Measurements from ENCODE around the gene PGM1.

PGM1 gene

GRCh38 chr1:63642901-63643300 is 49.7 kb downstream of the PGM1 start:
- no peaks in the 10 kb centered on the region for H3K27me3 ChIP-seq (ENCODE audit: control insufficient read depth, insufficient read depth, low read length)
- no peaks in the 10 kb centered on the region for H3K4me1 ChIP-seq (ENCODE audit: control insufficient read depth, insufficient read depth, low read length)
- no peak overlapping the region for H3K9ac ChIP-seq (ENCODE audit: low read depth, low read length)
- H3K9me3 ChIP-seq (ENCODE audit: control insufficient read depth, insufficient read depth, low read length), result no peaks in the 10 kb centered on the region
- no peak overlapping the region for H3K27ac ChIP-seq (ENCODE audit: low read depth, low read length)
- H3K36me3 ChIP-seq (ENCODE audit: control insufficient read depth, insufficient read depth, low read length), result peaks cover 22% of the 10 kb centered on the region
- H3K4me3 ChIP-seq (ENCODE audit: low read depth, low read length), result no peak overlapping the region

- Histone ChIP-seq H3K4me1 (ENCODE audit: control insufficient read depth, insufficient read depth, low read length) (no peaks in the 10 kb centered on the region), H3K27me3 (ENCODE audit: control insufficient read depth, insufficient read depth, low read length) (no peaks in the 10 kb centered on the region), H3K36me3 (ENCODE audit: control insufficient read depth, insufficient read depth, low read length) (peaks cover 24% of the 10 kb centered on the region), H3K27ac (ENCODE audit: low read depth, low read length) (no peak overlapping the region), H3K4me3 (ENCODE audit: low read depth, low read length) (no peak overlapping the region), H3K9me3 (ENCODE audit: control insufficient read depth, insufficient read depth, low read length) (no peaks in the 10 kb centered on the region), H3K9ac (ENCODE audit: low read depth, low read length) (no peak overlapping the region)
These were observed 50.3 kb downstream of the PGM1 start for GRCh38 chr1:63643517-63643916.

GRCh38 chr1:63643926-63644325 is 50.7 kb downstream of the PGM1 start:
- peaks cover 23% of the 10 kb centered on the region for H3K36me3 ChIP-seq (ENCODE audit: control insufficient read depth, insufficient read depth, low read length)
- H3K4me3 ChIP-seq (ENCODE audit: low read depth, low read length), result no peak overlapping the region
- H3K27me3 ChIP-seq (ENCODE audit: control insufficient read depth, insufficient read depth, low read length), result no peaks in the 10 kb centered on the region
- H3K9ac ChIP-seq (ENCODE audit: low read depth, low read length), result no peak overlapping the region
- H3K27ac ChIP-seq (ENCODE audit: low read depth, low read length), result no peak overlapping the region
- H3K4me1 ChIP-seq (ENCODE audit: control insufficient read depth, insufficient read depth, low read length), result no peaks in the 10 kb centered on the region
- H3K9me3 ChIP-seq (ENCODE audit: control insufficient read depth, insufficient read depth, low read length), result no peaks in the 10 kb centered on the region

DNA sequence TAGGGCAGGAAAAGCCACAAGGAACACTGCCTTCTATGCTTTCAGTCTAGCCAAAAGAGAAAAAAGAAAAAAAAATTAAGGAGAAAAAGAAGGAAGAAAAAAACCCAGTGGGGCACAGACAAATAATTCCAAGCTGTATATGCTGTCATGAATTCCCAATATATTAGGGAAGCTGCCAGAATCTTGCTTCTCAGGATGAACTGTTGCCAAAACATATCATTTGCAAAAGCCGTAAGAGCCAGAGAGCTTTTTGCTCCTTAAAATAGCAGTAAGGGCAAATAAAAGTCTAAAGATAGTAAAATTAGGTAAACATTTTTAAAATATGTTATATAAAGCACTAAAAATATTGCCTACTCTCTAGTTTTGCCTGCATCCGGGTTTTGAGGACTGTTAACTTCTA is 52.1 kb downstream of the PGM1 start:
- Histone ChIP-seq H3K27ac (ENCODE audit: low read depth, low read length) (no peak overlapping the region), H3K4me1 (ENCODE audit: control insufficient read depth, insufficient read depth, low read length) (no peaks in the 10 kb centered on the region), H3K27me3 (ENCODE audit: control insufficient read depth, insufficient read depth, low read length) (no peaks in the 10 kb centered on the region), H3K36me3 (ENCODE audit: control insufficient read depth, insufficient read depth, low read length) (peaks cover 12% of the 10 kb centered on the region), H3K9me3 (ENCODE audit: control insufficient read depth, insufficient read depth, low read length) (no peaks in the 10 kb centered on the region), H3K9ac (ENCODE audit: low read depth, low read length) (no peak overlapping the region), H3K4me3 (ENCODE audit: low read depth, low read length) (no peak overlapping the region)

DNA sequence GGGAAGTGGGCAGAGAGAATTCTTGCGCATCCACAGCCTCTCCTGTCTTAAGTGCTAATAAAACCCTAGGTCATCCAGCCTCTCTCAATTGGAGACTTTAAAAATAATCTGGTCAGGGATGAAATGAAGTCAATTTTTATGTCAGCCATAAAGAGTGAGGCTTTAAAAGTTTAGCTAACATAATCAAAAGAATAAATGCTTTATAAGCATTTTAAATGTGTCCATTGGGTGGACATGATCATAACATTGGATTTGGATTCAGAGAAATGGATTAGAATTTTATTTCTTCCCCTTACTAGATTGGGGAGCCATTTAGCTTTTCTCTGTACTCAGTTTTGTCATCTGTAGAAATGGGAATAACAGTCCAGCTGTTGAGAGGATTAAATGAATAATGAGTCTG is 55.5 kb downstream of the PGM1 start:
- Histone ChIP-seq H3K9ac (ENCODE audit: low read depth, low read length) (no peak overlapping the region), H3K4me1 (ENCODE audit: control insufficient read depth, insufficient read depth, low read length) (no peaks in the 10 kb centered on the region), H3K9me3 (ENCODE audit: control insufficient read depth, insufficient read depth, low read length) (no peaks in the 10 kb centered on the region), H3K4me3 (ENCODE audit: low read depth, low read length) (no peak overlapping the region), H3K27me3 (ENCODE audit: control insufficient read depth, insufficient read depth, low read length) (no peaks in the 10 kb centered on the region), H3K36me3 (ENCODE audit: control insufficient read depth, insufficient read depth, low read length) (peaks cover 10% of the 10 kb centered on the region), H3K27ac (ENCODE audit: low read depth, low read length) (no peak overlapping the region)

- H3K4me3 ChIP-seq (ENCODE audit: low read depth, low read length), result no peak overlapping the region
- no peaks in the 10 kb centered on the region for H3K27me3 ChIP-seq (ENCODE audit: control insufficient read depth, insufficient read depth, low read length)
- no peaks in the 10 kb centered on the region for H3K4me1 ChIP-seq (ENCODE audit: control insufficient read depth, insufficient read depth, low read length)
- no peak overlapping the region for H3K27ac ChIP-seq (ENCODE audit: low read depth, low read length)
- peaks cover 10% of the 10 kb centered on the region for H3K36me3 ChIP-seq (ENCODE audit: control insufficient read depth, insufficient read depth, low read length)
- no peak overlapping the region for H3K9ac ChIP-seq (ENCODE audit: low read depth, low read length)
- H3K9me3 ChIP-seq (ENCODE audit: control insufficient read depth, insufficient read depth, low read length), result no peaks in the 10 kb centered on the region
These were observed 58.0 kb downstream of the PGM1 start for GRCh38 chr1:63651161-63651701.

GRCh38 chr1:63653976-63654375 is 60.8 kb downstream of the PGM1 start:
- Histone ChIP-seq H3K9me3 (ENCODE audit: control insufficient read depth, insufficient read depth, low read length) (no peaks in the 10 kb centered on the region), H3K36me3 (ENCODE audit: control insufficient read depth, insufficient read depth, low read length) (peaks cover 4% of the 10 kb centered on the region; the same call in 1 of the 2 replicates), H3K27ac (ENCODE audit: low read depth, low read length) (no peak overlapping the region), H3K4me1 (ENCODE audit: control insufficient read depth, insufficient read depth, low read length) (no peaks in the 10 kb centered on the region), H3K9ac (ENCODE audit: low read depth, low read length) (no peak overlapping the region), H3K27me3 (ENCODE audit: control insufficient read depth, insufficient read depth, low read length) (no peaks in the 10 kb centered on the region), H3K4me3 (ENCODE audit: low read depth, low read length) (no peak overlapping the region)

- H3K9ac ChIP-seq (ENCODE audit: low read depth, low read length), result no peak overlapping the region
- H3K4me3 ChIP-seq (ENCODE audit: low read depth, low read length), result no peak overlapping the region
- no peaks in the 10 kb centered on the region for H3K9me3 ChIP-seq (ENCODE audit: control insufficient read depth, insufficient read depth, low read length)
- no peak overlapping the region for H3K27ac ChIP-seq (ENCODE audit: low read depth, low read length)
- no peaks in the 10 kb centered on the region for H3K36me3 ChIP-seq (ENCODE audit: control insufficient read depth, insufficient read depth, low read length)
- 0 out of 2 replicates have a peak, but pooled peaks cover 10% of the 10 kb centered on the region for H3K4me1 ChIP-seq (ENCODE audit: control insufficient read depth, insufficient read depth, low read length)
- H3K27me3 ChIP-seq (ENCODE audit: control insufficient read depth, insufficient read depth, low read length), result no peaks in the 10 kb centered on the region
These were observed 66.2 kb downstream of the PGM1 start for GRCh38 chr1:63659448-63659847.

GRCh38 chr1:63662056-63662836 is 69.0 kb downstream of the PGM1 start:
- no peak overlapping the region for H3K4me3 ChIP-seq (ENCODE audit: low read depth, low read length)
- no peaks in the 10 kb centered on the region for H3K9me3 ChIP-seq (ENCODE audit: control insufficient read depth, insufficient read depth, low read length)
- H3K36me3 ChIP-seq (ENCODE audit: control insufficient read depth, insufficient read depth, low read length), result no peaks in the 10 kb centered on the region
- no peak overlapping the region for H3K9ac ChIP-seq (ENCODE audit: low read depth, low read length)
- 0 out of 2 replicates have a peak, but pooled peaks cover 18% of the 10 kb centered on the region for H3K4me1 ChIP-seq (ENCODE audit: control insufficient read depth, insufficient read depth, low read length)
- H3K27me3 ChIP-seq (ENCODE audit: control insufficient read depth, insufficient read depth, low read length), result no peaks in the 10 kb centered on the region
- H3K27ac ChIP-seq (ENCODE audit: low read depth, low read length), result peak overlapping the region; percentile 86

- Histone ChIP-seq H3K4me3 (ENCODE audit: low read depth, low read length) (no peak overlapping the region), H3K4me1 (ENCODE audit: control insufficient read depth, insufficient read depth, low read length) (0 out of 2 replicates have a peak, but pooled peaks cover 18% of the 10 kb centered on the region)
These were observed 69.6 kb downstream of the PGM1 start for GRCh38 chr1:63662841-63663240.

GRCh38 chr1:63663301-63663700 is 70.1 kb downstream of the PGM1 start:
- Histone ChIP-seq H3K36me3 (ENCODE audit: control insufficient read depth, insufficient read depth, low read length) (no peaks in the 10 kb centered on the region), H3K9ac (ENCODE audit: low read depth, low read length) (no peak overlapping the region), H3K9me3 (ENCODE audit: control insufficient read depth, insufficient read depth, low read length) (no peaks in the 10 kb centered on the region), H3K27ac (ENCODE audit: low read depth, low read length) (peak overlapping the region; percentile 40), H3K4me1 (ENCODE audit: control insufficient read depth, insufficient read depth, low read length) (0 out of 2 replicates have a peak, but pooled peaks cover 18% of the 10 kb centered on the region), H3K27me3 (ENCODE audit: control insufficient read depth, insufficient read depth, low read length) (no peaks in the 10 kb centered on the region), H3K4me3 (ENCODE audit: low read depth, low read length) (no peak overlapping the region; the same call in 1 of the 2 replicates)

More at GRCh38 chr1:63662841-63663240, 69.6 kb downstream of the PGM1 start:
- H3K9me3 ChIP-seq (ENCODE audit: control insufficient read depth, insufficient read depth, low read length), result no peaks in the 10 kb centered on the region
- H3K27me3 ChIP-seq (ENCODE audit: control insufficient read depth, insufficient read depth, low read length), result no peaks in the 10 kb centered on the region
- H3K36me3 ChIP-seq (ENCODE audit: control insufficient read depth, insufficient read depth, low read length), result no peaks in the 10 kb centered on the region
- peak overlapping the region; percentile 86 for H3K27ac ChIP-seq (ENCODE audit: low read depth, low read length)
- no peak overlapping the region for H3K9ac ChIP-seq (ENCODE audit: low read depth, low read length)

Measured in HUES48 (cell line).